HG02623 (cell line): ENCODE measurements around the gene LHX2.

ENCODE experiments used
- ATAC-seq: cut with Tn5 transposase; IDR thresholded peaks from one replicate; pipeline ENCODE4 v1.9.1; 2021; ENCODE audit warnings: moderate library complexity; ENCODE audit not compliant: unreplicated experiment

The LHX2 gene

DNA sequence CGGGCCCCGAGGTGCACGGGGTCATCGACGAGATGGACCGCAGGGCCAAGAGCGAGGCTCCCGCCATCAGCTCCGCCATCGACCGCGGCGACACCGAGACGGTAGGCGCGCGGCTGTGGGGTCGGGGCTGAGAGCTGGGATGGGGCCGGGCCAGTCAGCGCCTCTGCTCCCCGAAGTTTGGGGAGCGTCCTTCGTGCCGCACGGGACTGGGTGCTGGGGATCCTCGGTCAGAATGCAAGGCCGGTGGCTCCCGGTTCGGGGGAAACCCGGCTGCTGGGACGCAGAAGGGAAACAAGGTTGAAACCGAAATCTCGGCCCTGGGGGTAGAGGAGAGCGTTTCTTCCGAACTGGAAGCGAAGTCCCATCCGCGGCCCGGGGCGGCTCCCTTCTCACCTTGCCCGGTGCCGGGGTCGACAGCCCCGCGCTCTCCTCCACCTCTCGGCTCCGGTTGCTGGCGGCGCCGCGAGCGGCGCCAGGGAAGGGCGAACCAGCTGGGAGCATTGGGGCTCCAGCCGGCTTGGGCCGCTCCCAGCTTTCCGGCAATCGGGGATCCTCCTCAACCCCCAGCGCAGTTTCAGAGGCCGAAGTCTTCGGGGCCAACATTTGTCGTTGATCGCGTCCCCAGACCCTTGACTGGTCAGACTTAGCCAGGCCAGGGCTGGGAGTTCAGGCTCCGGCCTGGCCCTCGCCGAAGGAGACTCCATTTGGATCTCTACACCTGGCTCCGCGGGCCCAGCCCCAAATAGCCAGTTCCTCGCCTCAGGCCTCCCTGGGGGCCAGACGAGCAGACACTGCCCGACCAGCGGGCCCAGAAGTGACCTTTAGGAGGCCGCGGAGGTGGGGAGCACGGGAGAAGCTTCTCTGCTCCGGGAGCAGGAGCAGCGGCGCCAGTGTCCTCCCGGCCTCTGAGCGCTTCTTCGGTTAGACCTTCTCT is 1.1 kb downstream of the LHX2 start:
- ATAC-seq: no peak

DNA sequence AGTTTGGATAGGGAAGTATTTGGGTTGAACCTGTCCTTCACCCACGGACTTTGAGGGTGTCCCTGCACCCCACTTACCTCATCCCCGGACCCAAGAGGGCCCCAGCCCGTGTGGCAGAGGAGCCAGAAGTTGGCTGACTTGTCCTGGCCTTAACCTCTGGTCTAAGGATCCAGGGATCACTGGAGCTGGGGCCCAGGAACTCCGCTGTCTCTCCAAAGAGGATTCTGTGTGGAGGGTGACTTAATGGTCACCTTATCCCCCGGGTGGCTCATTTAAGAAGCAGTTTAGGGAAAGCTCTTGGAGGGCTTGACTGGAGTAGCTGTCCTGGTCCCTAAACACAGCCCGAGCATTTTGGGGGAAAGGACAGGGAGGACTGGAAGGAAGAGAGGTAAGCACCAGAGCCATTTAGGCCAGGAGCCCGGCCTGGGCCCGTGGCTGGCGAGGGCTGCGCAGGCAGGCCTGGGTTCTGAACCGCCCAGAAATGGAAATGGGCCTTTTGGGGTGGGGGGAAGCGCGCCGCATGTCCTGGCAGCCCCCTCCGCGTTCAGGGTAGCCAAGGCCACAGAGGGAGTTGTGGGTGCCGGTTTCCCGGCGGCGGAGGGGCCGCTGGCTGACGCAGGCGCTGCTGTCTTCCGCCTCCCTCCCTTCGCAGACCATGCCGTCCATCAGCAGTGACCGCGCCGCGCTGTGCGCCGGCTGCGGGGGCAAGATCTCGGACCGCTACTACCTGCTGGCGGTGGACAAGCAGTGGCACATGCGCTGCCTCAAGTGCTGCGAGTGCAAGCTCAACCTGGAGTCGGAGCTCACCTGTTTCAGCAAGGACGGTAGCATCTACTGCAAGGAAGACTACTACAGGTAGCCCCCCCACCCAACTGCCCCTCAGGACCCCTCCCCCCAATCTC is 2.0 kb downstream of the LHX2 start:
- no peak for ATAC-seq

DNA sequence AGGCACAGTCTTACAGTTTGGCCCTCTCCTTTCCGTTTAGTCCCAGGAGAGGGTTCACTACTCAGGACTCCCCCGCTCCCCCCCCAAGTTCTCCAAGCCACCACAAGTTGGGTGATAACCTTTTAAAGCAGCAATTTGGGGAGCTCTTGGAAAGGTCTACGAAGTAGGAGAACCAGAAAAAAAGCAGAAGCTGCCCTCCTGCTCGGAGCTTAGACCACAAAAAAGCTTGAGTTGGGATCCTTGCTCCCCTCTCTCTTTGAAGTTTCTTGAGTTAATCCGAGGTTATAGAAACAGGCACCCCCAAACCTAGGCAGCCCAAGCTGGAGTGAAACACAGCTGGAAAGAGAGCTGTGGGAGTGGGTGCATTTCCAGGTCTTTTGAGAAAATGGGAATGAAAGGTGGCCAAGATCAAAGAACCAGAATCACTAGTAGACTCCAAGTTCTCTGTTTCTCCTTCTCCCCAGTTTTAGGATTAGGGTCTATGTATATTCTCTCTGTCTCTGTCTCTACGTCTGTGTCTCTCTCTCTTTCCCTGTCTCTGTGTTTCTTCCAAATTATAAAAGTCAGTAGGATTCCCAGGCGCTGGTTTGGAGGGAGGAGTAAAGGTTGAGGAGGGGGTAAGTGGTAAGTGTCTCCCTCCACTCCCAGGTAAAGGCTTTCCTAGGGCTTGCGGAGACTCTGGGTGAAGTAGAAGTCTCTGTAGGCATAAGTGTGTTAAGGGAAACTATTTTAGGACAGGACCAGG is 2.8 kb downstream of the LHX2 start:
- ATAC-seq: no peak

DNA sequence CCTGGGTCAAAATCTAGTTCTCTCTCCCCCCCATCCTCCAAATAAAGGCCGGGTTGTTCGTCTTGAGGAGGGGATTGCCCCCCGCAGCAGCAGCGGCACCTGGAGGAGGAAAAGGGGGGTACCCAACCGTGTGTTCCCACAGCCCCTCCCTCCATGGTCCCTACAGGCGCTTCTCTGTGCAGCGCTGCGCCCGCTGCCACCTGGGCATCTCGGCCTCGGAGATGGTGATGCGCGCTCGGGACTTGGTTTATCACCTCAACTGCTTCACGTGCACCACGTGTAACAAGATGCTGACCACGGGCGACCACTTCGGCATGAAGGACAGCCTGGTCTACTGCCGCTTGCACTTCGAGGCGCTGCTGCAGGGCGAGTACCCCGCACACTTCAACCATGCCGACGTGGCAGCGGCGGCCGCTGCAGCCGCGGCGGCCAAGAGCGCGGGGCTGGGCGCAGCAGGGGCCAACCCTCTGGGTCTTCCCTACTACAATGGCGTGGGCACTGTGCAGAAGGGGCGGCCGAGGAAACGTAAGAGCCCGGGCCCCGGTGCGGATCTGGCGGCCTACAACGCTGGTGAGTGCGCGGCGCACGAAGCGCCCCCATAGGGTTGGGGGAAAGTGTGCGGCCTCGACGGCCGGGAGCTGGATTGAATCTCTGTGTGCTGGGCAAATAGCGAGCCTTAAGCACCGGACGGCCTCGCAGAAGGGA is 3.5 kb downstream of the LHX2 start:
- no peak for ATAC-seq

DNA sequence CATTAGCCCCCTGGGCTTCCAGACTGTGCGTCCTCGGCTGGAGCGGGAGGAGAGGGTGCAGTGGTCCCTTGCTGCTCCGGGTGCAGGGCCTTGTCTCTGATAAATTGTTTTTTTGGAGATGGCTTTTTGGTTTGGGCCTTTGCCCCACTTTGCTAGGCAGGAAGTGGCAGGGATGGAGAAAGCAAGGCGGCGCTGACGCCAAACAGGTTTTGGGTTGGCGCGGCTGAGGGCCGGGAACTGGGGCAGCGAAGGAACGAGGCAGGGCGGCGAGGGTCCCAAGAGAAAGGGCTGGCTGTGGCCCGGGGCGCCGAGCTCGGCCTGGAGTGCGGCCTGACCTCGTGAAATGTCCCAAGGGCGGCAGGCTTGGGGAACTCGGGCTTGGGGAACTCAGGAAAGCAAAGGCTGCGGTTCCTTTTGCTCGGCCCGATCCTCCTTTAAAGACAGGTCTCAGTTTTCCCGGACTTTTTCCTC is 4.1 kb downstream of the LHX2 start:
- ATAC-seq: no peak

DNA sequence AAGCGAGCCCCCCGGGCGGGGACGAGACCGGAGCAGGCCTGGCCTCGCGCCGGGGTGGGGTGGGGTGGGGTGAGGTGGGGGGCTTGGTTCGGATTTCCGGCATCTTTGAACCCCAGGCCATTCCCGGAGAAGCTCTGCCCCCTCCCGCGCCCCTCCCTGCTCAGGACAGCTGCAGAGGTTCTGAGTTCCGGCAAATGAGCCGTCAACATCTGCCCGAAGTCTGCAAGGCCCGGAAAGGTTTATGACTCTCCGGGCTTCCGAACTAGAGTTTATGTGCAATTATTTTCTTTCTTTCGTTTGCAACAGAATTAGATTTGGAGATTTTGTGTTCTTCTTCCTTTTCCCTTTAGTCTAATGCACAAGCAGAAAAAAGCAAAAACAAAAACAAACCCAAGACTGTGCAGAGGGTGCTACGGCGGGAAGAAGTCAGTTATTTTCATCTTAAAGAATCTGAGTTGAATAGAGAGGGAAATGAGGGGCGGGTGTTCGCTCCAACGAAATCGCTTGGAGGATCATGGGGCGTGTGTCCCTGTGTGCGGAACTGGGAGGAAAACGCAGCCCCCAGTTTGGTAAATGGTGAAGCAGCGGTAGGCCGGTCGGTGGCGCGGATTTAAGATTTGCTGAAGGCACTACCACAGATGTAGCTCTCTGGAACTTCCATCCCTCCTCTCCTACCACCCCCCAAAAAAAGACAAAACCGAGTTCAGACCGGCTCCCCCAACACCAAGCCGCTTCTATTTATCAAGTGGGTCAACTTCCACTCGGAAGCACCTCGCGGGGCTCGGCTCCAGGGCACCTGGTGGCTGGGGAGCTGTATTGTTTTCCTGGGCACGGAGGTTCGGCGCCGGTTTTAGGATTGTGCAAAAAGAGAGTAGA is 4.8 kb downstream of the LHX2 start:
- ATAC-seq: no peak

DNA sequence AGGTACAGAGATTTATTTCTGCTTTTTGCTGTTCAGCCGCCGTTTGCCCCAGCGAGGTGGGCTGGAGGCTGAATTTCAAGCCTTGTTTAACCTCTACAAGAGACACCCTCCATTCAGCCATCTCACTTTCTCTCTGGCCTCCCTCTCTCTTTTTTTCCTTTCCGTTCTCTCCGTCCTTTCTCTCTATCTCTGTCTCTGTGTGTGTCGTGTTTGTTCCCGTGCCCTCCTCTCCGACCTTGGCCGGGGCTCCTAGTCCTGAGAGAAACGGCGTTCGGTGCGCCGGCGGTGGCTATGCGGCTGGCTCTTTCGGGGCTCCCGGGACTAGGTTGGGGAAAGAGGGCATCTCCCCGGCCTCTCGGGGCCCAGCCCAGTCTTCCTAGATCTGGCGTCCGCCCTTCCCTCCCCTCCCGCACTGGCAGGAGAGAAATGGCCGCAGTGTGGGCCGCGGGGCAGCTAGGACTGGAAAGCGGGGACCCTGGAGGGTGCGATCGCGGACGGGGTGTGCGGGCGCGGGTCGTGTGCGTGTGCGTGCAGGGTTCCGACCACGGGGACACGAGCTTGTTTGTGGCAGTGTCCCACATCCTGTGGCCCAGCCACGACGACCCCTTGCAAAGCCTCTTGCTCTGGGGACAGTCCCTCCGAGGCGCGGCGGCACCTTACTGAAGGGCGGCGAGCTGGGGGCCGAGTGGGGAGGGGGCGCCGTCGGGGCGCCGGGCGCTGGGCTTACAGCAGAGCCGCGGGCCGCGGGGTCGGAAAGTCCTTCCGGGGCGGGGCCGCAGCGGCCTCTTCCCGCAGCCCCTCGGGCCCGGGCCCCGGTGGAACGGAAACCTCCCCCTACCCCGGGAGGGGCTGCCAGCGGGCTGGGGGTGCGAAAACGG is 5.7 kb downstream of the LHX2 start:
- ATAC-seq: no peak

DNA sequence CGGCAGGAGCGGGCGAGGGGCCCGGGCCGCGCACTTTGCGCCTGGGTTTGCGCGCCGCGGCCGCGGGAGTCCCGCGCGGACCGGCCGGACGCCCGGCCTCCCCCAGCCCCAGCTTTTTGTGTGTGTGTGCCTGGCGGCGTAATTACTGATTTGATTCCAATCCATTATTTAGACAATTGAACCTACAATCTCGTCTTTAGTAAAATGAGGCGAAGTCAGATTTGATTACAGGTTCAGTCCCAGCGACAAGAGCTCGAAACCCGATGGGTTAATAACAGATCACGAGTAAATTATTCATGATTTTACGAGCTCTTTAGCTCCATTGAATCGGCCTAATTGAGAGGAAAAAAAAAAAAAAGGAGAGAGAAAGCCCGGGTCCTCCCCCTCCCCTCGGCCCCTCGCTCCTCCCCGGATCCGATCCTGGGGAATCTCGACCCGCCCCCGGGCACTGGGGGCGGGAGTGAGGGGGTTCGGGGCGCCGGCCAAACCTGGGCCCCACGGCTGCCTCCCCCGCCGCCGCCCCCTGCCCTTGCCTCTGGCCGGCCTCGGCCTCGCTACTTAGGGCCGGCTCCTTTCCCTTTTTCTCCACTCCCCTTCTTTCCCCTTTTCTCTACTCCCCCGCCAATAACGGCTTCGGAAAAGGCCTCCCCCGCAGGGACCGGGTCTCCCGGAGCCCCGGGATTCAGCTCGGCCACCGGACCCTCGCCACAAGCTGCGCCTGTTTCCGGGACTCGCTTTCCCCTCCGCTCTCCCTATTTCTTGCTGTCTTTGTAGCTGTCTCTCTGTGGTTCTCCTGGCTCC is 6.6 kb downstream of the LHX2 start:
- no peak for ATAC-seq

DNA sequence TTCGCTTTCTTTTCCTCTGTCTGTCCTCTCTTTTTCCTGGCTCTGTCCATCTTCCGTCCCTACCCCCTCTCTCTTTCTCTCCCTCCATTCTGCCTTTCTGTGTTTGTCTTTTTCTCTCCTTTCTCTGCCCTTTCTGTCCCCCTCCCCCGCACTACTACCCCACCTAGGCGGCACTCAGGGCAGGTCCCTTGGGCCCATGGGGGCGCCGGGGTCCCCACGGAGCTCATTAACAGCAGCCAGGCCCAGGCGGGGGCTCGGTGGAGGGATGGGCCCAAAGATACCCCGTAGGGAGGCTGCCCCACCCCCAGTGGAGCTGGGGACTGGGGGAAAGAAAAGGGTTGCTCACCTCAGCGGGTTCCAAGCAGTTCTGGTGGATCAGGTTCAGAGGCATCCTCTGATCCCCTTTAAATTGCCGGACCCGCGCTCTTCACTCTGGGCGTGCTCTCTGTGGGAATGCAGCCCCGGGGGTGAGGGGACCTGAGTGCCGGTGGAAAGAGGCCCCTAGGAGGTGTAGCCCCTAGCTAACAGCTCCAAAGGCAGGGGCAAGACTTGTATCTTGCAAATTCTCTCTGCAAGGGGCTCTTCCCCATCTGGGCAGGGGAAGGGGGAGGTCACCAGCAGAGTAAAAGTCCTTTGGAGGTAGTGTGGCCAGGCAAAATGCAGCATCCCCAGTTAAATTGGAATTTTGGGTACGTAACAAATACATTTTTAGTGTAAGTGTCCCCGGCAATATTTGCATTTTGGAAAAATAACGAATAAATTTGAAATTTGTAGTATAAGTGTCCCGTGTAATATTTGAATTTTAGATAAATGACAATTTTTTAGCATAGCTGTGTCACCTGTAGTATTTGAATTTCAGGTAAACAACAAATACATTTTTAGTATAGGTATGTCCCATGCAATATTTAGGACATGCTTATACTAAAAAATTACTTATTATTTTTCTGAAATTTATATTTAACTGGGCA is 7.4 kb downstream of the LHX2 start:
- no peak for ATAC-seq

DNA sequence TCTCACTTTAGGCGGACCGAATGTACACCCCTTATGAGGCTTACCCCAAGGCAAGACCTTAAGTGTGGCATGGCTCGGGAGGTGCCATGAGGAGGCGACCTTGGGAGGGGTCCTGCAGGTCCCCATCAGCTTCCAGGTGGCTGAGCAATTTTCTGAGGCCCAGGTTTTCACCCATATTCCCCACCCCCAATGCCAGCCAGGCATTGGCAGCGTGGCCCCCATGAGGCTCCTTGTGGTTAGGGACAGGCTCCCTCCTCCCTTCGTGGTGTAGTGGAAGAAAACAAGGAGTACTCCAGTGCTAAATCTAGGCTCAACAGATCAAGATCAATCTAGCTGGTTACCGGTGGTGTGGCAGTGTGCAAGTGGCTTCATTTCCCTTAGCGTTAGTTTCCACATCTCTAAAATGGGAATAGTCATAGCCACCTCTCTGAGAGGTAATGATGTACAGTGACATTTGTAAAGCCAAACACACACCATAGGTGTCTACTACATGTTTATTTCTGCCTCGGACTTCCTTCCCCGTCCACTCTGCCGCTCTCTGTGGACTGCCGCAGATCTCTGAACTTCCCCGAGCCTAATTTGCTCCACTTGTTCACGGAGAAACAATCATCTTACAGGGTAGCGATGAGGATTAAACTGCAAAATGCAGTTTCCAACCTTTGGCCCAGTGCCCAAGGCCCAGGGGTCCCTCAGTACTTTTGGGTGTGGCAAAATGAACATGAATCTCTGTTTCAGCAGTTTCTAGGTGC is 8.4 kb downstream of the LHX2 start:
- no peak for ATAC-seq

DNA sequence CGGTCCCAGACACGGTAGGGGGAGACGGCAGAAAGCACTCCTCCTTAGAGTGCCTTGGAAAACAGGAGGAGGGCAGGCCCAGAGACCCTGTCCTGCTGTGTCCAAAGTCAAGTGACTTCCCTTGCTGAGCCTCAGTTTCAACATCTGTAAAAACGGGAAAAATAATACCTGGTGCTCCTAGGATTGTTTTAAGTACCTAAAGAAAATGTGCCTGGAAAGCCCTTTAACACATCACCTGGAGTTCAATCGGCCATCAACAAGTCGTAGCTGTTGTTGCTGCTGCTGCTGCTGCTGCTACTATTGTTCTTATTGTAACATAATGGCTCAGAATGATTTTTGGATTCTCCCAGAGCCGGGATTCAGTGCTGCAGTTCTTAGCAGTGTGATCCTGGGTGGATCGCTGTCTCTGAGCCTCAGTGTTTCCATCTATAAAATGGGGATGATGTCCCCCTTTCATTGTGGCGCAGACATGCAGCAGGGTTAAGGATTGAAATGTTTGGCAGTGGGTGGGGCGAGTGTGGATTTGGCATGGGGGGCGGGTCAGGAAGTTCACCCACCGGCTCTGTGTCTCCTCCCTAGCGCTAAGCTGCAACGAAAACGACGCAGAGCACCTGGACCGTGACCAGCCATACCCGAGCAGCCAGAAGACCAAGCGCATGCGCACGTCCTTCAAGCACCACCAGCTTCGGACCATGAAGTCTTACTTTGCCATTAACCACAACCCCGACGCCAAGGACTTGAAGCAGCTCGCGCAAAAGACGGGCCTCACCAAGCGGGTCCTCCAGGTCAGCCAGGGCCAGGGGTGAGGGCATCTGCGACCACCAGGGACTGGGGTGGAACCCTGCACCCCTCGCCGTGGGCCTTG is 9.2 kb downstream of the LHX2 start:
- no peak for ATAC-seq

DNA sequence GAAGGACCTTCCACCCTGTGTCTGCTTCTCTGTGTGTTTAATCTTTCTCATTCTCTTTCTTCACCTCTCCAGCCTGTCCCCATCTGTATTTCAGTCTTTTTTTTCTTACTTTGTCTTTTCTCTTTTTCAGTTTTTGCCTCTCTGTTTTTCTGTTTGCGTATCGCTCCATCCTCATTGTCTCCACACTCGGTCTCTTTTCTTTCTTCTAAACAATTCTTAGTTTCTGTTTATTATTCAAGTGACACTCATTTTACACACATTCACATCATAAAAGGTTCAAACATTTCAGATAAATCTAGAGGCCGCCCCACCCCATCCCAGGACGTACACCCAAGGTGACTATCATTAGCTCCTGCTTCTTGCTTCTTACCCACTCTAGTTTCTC is 9.8 kb downstream of the LHX2 start:
- no peak for ATAC-seq

DNA sequence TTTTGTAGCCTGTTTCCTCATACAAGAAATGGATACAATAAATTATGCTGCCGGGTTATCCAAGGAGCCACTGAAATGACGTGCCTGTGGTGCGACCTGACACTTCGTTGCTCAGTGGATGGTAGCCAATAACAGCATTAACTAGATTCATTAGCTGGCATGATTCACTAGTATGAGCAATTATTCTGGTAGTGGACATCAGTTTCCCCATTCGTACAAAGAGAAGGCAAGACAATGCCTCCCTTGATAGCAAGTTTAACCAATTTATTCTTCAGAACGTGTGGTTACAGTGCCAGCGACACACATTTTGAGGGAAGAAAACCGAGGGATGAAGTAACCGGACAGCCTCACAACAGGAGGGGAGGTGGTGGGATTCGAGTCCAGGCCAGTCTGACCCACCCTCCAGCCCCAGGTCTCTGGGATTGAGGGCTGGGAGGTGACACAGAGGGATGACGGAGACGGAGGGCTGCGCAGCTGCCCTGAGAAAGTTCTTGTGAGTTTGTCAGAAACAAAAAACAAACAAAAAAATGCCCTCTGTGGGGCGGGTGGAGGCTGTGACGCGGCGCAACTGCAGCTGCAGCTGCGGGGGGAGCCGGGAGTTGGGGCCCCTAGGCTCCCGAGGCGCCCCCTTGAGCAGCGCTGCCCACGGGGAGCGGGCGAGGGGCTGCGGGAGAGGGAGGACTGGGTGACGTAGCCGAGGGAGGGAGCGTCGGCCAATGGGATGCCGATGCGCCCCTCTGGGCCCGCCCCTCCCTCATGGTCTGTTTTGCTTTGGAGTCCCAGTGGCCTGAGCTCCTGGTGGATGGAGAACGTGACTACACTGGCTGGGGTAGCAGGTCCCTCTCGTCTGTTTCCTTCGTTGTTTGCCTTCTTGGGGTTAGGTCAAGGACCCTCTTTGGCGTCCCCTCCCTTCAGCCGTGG is 10.9 kb downstream of the LHX2 start:
- no peak for ATAC-seq

DNA sequence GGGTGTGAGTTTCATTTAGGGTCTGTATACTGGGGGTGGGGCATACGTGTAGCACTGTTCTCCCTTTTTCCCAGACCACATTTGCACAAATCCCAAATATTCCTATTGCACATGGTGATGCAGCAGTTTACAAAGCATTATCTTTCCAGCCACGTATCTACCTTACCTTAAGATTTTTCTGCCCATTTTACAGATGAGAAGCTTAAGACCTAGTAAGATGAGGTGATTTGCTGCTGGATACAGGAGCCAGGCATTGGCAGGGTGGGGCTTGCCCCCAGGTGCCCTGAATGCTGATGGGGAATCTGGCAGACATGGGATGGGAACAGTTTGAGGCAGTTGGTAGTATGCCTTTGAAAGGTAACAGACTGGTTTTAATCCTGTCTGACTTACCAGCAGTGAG is 12.5 kb downstream of the LHX2 start:
- no peak for ATAC-seq
